Stimulated activated CD8-positive, alpha-beta memory T cell treated with anti-CD3 and anti-CD28 coated beads, Interleukin-4, amount 100 ng/mL, for 1 hour (primary cell): ENCODE data around the gene C9orf153.
"Not testable (repeated sequence)": the region's sequence is repeated elsewhere in the genome, so short reads cannot be mapped to it uniquely, and the experiment has no call there.

Experiments used
- DNase-seq, 2 donors: peaks; one replicate each; pipeline ENCODE4 v3.0.0-alpha.2; 2020; ENCODE audit warnings: low read depth in 2 of 2, low spot score in 1 of 2

Gene C9orf153

GRCh38 chr9:86259557-86259956 is at the start of gene C9orf153:
C9orf153 (minus strand) TSS chr9:86259657; CDS start chr9:86229603, 30,054 bp downstream.
- DNase-seq: no peak

- DNase-seq: no peak
These were observed 49.2 kb upstream of the C9orf153 start for GRCh38 chr9:86308687-86309086.

GRCh38 chr9:86304236-86304730 is 44.8 kb upstream of the C9orf153 start:
- DNase-seq: no peak

DNA sequence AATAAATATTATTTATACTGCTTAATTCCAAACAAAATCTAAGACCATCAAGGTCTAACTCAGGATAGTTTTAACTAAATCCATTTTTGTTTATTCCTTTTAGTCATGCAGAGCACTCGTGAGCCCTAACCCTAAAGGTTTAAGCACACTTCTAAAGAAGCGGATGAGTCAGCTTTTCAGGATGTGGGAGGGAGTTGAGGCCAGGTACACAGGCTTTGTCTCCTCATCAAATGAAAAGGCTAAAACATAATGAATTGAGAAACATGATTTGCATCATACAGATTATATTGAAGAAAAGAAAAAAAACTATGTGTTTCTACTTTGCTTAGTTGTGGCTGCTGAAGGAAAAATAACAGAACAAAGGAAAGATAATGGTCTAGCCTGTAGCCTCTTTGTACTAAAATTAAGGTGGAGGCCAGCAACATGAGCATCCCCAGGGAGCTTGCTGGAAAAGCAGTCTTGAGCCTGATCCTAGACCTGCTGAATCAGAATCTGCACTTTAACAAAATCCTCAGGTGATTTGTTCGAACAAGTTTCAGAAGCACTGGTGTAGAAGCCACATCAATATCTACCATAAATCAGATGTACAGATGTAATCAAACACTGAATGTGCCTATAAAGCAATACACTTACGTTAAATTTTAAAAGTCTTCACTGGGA is 44.0 kb upstream of the C9orf153 start:
- DNase-seq: no peak

DNA sequence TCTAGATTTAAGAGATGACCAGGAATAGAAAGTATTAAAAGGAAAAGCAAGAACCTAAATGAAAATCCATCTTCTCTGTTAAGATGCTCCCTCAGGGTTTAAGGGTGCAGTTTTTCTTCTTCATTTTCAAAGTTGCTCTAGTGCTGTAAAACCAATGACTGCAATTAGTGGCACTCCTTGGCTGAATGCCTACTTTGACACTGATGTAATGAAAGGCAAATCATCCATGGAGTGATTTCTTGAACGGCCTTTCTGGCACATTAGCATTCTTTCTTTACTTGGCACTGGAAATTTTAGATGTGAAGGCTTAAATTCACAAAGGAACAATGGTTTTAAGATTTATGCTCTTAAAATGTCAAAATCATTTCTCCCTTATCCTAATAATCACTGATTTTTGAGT is 42.2 kb upstream of the C9orf153 start:
- DNase-seq: no peak

- DNase-seq: no peak
These were observed 41.2 kb upstream of the C9orf153 start for GRCh38 chr9:86300701-86301100.

DNA sequence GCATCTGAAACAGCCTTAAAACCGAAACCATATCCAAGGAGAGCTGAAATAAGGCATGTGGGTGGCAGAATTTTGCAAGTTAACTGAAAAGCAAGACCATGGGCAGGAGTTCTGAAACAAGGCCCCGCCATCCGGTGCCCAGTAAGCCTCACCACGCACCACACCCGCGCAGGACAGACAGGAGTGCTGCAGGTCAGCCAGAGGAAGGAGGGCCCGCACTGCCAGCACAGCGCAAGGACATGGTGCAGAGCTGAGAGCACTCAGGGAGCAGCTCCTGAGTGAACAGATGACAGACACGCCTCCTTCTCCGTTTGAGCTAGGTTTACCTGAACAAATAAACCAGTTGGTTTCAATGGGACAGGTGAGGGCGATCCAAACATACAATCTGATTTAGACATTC is 39.4 kb upstream of the C9orf153 start:
- DNase-seq: no peak

DNA sequence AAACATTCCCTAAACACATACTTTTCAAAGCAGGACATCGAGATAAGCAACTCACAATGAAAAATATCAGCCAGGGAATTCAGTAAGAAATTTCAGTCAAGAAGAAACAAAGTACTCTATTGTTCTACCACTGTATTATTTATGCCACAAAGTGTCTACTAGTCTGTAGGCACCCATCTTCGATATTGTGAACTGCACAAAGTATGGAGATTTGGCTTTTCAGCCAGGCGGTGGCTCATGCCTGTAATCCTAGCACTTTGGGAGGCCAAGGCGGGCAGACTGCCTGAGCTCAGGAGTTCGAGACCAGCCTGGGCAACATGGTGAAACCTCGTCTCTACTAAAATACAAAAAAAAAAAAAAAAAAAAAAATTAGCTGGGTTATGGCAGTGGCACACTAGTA is 30.9 kb upstream of the C9orf153 start:
- not testable (repeated sequence) for DNase-seq

DNA sequence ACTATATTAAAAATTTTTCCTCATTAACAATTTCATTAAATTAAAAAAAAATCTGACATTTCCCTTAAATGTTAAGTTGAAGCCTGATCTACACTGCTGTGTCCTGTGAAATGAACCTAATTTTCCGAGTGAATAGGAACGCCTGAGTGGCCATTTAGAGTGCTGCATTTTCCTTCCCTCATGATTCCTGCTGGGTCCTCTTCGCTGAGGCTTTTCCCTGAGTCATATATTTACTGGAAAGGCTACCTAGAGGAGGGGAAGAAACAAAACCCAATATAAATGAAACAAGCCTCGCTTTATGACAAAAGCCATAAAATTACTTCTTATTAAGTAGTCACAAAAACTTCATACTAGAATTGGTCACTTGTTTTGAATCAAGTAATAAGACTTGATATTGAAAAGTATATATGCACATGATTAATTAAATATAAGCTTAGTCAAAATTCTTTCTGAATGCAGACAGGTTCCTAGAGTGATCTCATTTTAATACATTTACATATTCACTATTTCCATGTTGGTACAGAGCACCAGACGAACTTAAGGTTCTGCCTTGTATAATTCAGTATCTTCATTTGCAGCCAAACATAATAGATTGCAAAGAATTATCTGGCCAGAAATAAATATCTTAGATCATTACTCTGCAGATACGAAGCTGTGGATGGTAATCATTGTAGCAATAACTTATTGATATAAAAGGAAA is 29.2 kb upstream of the C9orf153 start:
- no peak for DNase-seq

DNA sequence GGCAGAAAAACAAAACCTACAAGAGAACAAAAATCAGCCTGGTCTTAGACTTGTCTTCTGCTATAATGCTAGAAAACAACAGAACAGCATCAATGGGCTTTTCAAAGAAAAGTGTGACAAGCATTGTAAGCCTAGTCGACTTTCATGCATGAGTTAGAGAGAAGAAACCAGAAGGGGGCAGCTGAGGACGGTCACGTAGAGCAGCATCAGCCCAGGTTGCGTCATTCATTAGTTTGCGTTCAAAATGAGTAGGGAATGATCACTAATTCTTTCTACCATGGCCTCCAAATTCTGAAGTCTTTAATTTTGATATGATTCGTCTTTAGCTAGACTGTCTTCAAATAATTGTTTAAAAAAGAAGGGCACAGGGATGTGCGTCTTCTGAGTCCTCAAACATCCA is 27.6 kb upstream of the C9orf153 start:
- no peak for DNase-seq

GRCh38 chr9:86286278-86286677 is 26.8 kb upstream of the C9orf153 start:
- DNase-seq: no peak

GRCh38 chr9:86285261-86285660 is 25.8 kb upstream of the C9orf153 start:
- no peak for DNase-seq

- no peak for DNase-seq
These were observed 23.6 kb upstream of the C9orf153 start for GRCh38 chr9:86282979-86283535.

DNA sequence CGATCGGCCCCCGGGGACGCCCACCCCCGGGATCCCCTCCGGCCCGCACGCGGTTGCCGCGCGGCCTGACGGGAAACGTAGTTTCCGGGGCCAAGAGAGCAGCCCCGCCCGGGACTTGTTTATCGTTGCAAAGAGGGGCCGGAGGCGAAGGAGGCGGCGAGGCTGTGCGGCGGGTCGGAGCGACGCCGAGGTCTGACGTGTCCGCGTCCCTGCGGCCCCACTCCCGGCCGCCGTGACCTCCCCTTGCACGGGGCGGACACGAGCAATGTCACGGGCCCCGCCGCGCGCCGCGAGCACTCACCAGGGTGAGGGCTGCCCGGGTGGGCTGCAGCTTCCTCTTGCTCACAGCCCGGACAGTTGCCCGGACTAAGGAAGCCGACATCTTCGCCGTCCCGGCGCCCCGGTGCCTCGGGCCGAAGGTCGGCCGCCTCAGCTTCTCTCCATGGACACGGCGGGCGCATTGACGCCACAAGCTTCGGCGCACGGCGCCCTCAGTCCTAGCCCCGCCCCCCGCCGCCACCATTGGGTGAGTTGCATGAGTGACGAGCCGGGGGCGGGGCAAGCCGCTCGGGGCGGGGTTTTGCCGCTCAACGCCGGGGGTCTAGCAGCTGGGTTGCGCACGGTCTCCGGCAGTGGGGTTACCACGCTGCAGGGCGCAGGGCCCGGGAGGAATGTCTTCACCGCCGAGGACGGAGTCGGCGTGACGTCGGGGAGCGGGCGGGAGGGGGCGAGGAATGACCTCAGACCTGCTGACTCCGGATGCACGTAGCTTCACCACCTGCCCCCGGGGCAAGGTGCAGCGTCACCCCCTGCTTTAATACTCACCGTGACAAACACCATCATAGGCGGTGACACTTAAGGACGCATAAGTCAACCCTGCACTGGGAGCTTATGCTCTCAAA is 22.9 kb upstream of the C9orf153 start, which contains the start of gene ISCA1:
Gene ISCA1, minus strand, starts transcription at position 462 of the 902 bp plus-strand sequence. Its CDS starts 80 bp downstream, at position 382.
- peak; percentile 96 to 99 for DNase-seq

- DNase-seq: no peak
These were observed 22.2 kb upstream of the C9orf153 start for GRCh38 chr9:86281593-86282076.

DNA sequence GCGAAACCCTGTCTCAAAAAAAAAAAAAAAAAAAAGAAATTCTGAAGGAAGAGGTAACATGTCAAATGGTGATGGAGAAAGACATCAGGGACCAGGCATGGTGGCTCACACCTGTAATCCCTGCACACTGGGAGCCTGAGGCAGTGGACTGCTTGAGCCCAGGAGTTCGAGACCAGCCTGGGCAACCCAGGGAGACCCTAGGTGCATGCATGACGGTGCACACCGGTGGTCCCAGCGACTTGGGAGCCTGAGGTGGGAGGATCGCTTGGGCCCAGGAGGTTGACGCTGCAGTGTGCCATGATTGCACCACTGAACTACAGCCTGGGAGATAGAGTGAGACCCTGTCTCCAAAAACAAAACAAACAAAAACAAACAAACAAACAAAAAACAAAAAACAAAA is 21.1 kb upstream of the C9orf153 start:
- DNase-seq: no peak

DNA sequence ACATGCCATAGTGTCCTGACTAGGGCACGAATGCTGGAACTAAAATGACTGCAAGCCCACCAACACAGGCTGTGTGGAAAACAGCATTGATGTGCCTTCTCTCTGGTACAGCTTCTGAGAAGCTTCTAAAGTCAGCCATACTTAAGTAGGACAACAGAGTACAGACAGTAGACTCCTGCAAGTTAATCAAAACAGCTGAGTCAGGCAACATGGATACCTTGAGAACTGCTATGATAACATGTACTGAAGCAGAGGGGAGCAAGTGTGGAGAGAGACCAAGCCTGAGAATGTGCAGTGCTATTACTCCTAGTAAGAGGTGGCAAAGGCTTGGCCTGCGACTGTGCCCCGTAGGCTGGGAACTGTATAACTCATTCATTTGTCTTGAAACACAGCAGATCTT is 20.4 kb upstream of the C9orf153 start:
- DNase-seq: no peak

DNA sequence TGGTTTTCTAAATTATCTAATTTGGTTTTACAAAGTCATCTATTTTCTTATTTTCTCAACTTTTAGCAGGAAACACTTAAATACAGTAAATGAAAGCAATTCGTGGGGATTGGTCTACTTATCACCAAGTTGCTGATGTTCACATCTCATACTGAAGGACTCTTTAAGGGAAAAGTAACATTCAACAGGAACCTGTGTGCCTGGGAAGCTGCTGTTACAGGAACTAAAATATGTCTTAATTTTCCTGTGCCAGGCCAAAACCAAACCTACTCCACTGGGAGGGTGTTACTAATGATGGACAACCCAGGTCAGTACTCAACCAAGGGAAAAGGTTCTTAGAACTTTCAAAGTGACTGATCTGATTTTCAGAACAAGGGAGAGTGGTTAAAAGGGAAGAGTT is 17.6 kb upstream of the C9orf153 start:
- no peak for DNase-seq

GRCh38 chr9:86275962-86276361 is 16.5 kb upstream of the C9orf153 start:
- no peak for DNase-seq

DNA sequence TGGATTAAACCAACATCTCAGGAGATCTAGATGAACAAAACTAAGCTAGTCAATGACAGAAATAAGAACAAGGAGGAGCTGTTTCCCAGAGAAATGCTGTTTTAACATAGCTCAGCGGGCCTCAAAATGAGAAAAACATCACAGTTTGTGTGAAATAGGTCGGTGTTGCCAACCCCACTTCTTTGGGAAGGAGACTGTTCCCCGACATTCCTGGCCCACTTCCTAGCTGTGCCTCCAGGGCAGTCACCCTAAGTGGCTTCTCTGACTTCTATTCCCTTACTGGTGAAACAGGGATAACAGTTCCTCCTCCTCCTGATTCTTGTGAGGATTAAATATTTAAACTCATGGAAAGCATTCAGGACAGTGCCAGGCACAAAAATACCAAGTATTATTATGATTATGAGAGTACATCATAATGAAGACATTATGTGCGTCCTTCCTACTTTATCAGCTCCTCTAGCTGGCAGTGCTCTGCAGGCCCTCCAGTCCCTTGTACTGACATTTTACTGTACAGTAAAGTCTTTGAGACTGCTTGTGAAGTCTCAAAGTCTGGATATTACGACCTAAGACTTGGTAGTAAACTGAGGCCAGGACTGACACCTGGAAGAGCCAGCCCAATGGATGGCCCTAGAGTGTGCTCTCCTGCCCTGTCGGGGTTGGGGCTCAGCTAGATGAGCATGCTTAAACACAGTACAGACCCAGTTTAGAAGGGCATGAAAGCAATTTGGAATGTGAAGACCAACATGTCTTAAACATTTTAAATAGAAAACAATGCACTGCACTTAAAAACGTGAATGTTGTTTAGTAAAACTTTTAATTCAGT is 15.6 kb upstream of the C9orf153 start:
- no peak for DNase-seq
